OCI-M2 (cell line): ENCODE data around the gene TMEM63A.

Source experiments
- DNase-seq: peaks from one replicate; lab custom pipeline; 2025; ENCODE audit not compliant: unreplicated experiment; lab: John Stamatoyannopoulos, UW

The TMEM63A gene

GRCh38 chr1:225868631-225869330 lies 13.4 kb downstream of the TMEM63A start:
- DNase-seq, result no peak

- no peak for DNase-seq
Measured at GRCh38 chr1:225866981-225867380, 15.2 kb downstream of the TMEM63A start.

GRCh38 chr1:225866061-225866837 lies 15.9 kb downstream of the TMEM63A start:
- no peak for DNase-seq

GRCh38 chr1:225865514-225865913 lies 16.7 kb downstream of the TMEM63A start:
- DNase-seq, result no peak

GRCh38 chr1:225863167-225863566 lies 19.0 kb downstream of the TMEM63A start:
- no peak for DNase-seq

GRCh38 chr1:225862581-225862950 lies 19.6 kb downstream of the TMEM63A start:
- no peak for DNase-seq

GRCh38 chr1:225861834-225862580 lies 20.2 kb downstream of the TMEM63A start:
- no peak for DNase-seq

GRCh38 chr1:225860876-225861441 lies 21.2 kb downstream of the TMEM63A start:
- DNase-seq, result no peak

- DNase-seq, result no peak
Measured at GRCh38 chr1:225860107-225860506, 22.1 kb downstream of the TMEM63A start.

GRCh38 chr1:225859151-225859550 lies 23.0 kb downstream of the TMEM63A start:
- DNase-seq, result no peak

GRCh38 chr1:225857256-225857655 lies 24.9 kb downstream of the TMEM63A start:
- no peak for DNase-seq

GRCh38 chr1:225855503-225856300 lies 26.5 kb downstream of the TMEM63A start:
- no peak for DNase-seq

GRCh38 chr1:225853441-225853840 lies 28.7 kb downstream of the TMEM63A start:
- no peak for DNase-seq

- DNase-seq, result no peak
Measured at GRCh38 chr1:225852413-225853124, 29.6 kb downstream of the TMEM63A start.

- DNase-seq, result no peak
Measured at GRCh38 chr1:225851805-225852204, 30.4 kb downstream of the TMEM63A start.

GRCh38 chr1:225850370-225850769 lies 31.8 kb downstream of the TMEM63A start:
- DNase-seq, result no peak

- DNase-seq, result no peak
Measured at GRCh38 chr1:225849925-225850324, 32.3 kb downstream of the TMEM63A start.

GRCh38 chr1:225848030-225848955 lies 33.9 kb downstream of the TMEM63A start:
- no peak for DNase-seq

- DNase-seq, result no peak
Measured at GRCh38 chr1:225847610-225848009, 34.6 kb downstream of the TMEM63A start.
